SK-N-MC (cell line): ENCODE measurements around the gene PLAAT4.
"Not testable (repeated sequence)": the region's sequence is repeated elsewhere in the genome, so short reads cannot be mapped to it uniquely, and the experiment has no call there.

Source experiments
- EZH2 ChIP-seq: fragments of 200-600 bp; sonication (generic); IDR thresholded peaks from one replicate; pipeline ENCODE4 v1.6.1; 2017; ENCODE audit warnings: antibody characterized with exemption
- POLR2AphosphoS5 ChIP-seq: IDR thresholded peaks from 2 replicates; pipeline ENCODE4 v1.6.1; 2012; ENCODE audit warnings: mild to moderate bottlenecking, low read depth, low read length, borderline replicate concordance

DNA sequence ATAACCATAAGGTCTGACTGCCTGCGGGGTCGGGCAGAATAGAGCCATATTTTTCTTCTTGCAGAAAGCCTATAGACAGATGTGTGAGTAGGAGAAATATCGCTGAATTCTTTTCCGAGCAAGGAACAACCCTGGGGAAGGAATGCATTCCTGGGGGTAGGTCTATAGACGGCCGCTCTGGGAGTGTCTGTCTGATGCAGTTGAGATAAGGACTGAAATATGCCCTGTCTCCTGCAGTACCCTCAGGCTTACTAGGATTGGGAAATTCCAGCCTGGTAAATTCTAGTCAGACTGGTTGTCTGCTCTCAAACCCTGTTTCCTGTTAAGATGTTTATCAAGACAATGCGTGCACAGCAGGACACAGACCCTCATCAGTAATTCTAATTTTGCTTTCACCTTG lies 44.6 kb downstream of the PLAAT4 start:
- TF ChIP-seq POLR2AphosphoS5, EZH2: not testable (repeated sequence)
